GM12875 (cell line): ENCODE results near the gene SMARCE1.

Experiments used
- H3K4me3 ChIP-seq: one replicate; pipeline ENCODE4 v1.5.1; 2011; ENCODE audit warnings: low read depth, low read length, control low read depth
- CTCF ChIP-seq: IDR thresholded peaks from 2 replicates; pipeline ENCODE4 v1.5.1; 2011; ENCODE audit warnings: low read depth, mild to moderate bottlenecking, control low read depth, inconsistent platforms, low read length, moderate library complexity, borderline replicate concordance; ENCODE audit not compliant: insufficient read depth

Gene SMARCE1

GRCh38 chr17:40612599-40613244, 34.9 kb downstream of the SMARCE1 start:
- no peak for TF ChIP-seq CTCF
- no peak overlapping the region for H3K4me3 ChIP-seq

- TF ChIP-seq CTCF = no peak
- H3K4me3 ChIP-seq = no peak overlapping the region
These were observed 35.7 kb downstream of the SMARCE1 start for GRCh38 chr17:40611840-40612474.

GRCh38 chr17:40610359-40610758, 37.3 kb downstream of the SMARCE1 start:
- no peak overlapping the region for H3K4me3 ChIP-seq
- no peak for TF ChIP-seq CTCF

GRCh38 chr17:40608061-40608581, 39.5 kb downstream of the SMARCE1 start:
- no peak for TF ChIP-seq CTCF
- no peak overlapping the region for H3K4me3 ChIP-seq

- TF ChIP-seq CTCF = no peak
- H3K4me3 ChIP-seq = no peak overlapping the region
These were observed 40.0 kb downstream of the SMARCE1 start for GRCh38 chr17:40607641-40608040.

- no peak overlapping the region for H3K4me3 ChIP-seq
- no peak for TF ChIP-seq CTCF
These were observed 40.9 kb downstream of the SMARCE1 start for GRCh38 chr17:40606548-40607353.
